HPDE6-E6E7 (cell line): ENCODE data around the gene DPYSL3.

Source experiments
- DNase-seq: peaks from one replicate; pipeline ENCODE4 v3.0.0; 2011; ENCODE audit warnings: missing footprints; ENCODE audit errors: extremely low spot score

The DPYSL3 gene

GRCh38 chr5:147403651-147404640, 105.9 kb downstream of the DPYSL3 start:
- DNase-seq, result peak; percentile 73

GRCh38 chr5:147400881-147401280, 109.0 kb downstream of the DPYSL3 start:
- DNase-seq, result no peak

GRCh38 chr5:147400126-147400809, 109.6 kb downstream of the DPYSL3 start:
- no peak for DNase-seq

- DNase-seq, result no peak
Observed at GRCh38 chr5:147398860-147399259, 111.0 kb downstream of the DPYSL3 start.

GRCh38 chr5:147397616-147398015, 112.3 kb downstream of the DPYSL3 start:
- no peak for DNase-seq

GRCh38 chr5:147396070-147396823, 113.6 kb downstream of the DPYSL3 start:
- no peak for DNase-seq

GRCh38 chr5:147393874-147394672, 115.8 kb downstream of the DPYSL3 start:
- DNase-seq, result no peak

- DNase-seq, result peak; percentile 73
Observed at GRCh38 chr5:147391781-147392180, 118.1 kb downstream of the DPYSL3 start.

GRCh38 chr5:147390654-147391225, 119.1 kb downstream of the DPYSL3 start:
- no peak for DNase-seq

GRCh38 chr5:147388184-147389108, 121.4 kb downstream of the DPYSL3 start:
- DNase-seq, result no peak

- no peak for DNase-seq
Observed at GRCh38 chr5:147387109-147387508, 122.8 kb downstream of the DPYSL3 start.

GRCh38 chr5:147384346-147385193, 125.3 kb downstream of the DPYSL3 start:
- DNase-seq, result no peak

- no peak for DNase-seq
Observed at GRCh38 chr5:147382776-147383175, 127.1 kb downstream of the DPYSL3 start.

GRCh38 chr5:147381555-147381954, 128.3 kb downstream of the DPYSL3 start:
- DNase-seq, result no peak

- DNase-seq, result no peak
Observed at GRCh38 chr5:147377682-147378081, 132.2 kb downstream of the DPYSL3 start.

GRCh38 chr5:147375151-147375550, 134.7 kb downstream of the DPYSL3 start:
- no peak for DNase-seq

GRCh38 chr5:147373328-147373727, 136.5 kb downstream of the DPYSL3 start:
- DNase-seq, result no peak

- no peak for DNase-seq
Observed at GRCh38 chr5:147372191-147372590, 137.7 kb downstream of the DPYSL3 start.

GRCh38 chr5:147371290-147371689, 138.6 kb downstream of the DPYSL3 start:
- DNase-seq, result no peak
